Uterus (tissue), 4 donors: ENCODE measurements around the gene MICAL2. TPM values are rescaled to one million over a fixed set of nuclear protein-coding genes. Genes with fewer than 3 reads are reported as not detected.
A peak's percentile ranks its signal among the peaks of the same experiment; 100 is the strongest.

Experiments
- DNase-seq, 2 donors: peaks; one replicate each; pipeline ENCODE4 v3.0.0-alpha.2; 2019 to 2020
- H3K27ac ChIP-seq, 2 donors: fragments of 200-600 bp; sonication (generic); 1 replicate in 1 of 2; 2 replicates in 1 of 2; pipeline ENCODE4 v1.5.1; 2016 to 2018
- H3K27me3 ChIP-seq, 2 donors: fragments of 200-600 bp; sonication (generic); one replicate each; pipeline ENCODE4 v1.5.1; 2018 to 2019; ENCODE audit warnings: control low read depth in 1 of 2
- H3K36me3 ChIP-seq, 2 donors: fragments of 200-600 bp; sonication (generic); one replicate each; pipeline ENCODE4 v1.5.1; 2019; ENCODE audit warnings: control low read depth in 1 of 2
- H3K4me1 ChIP-seq, 2 donors: fragments of 200-600 bp; sonication (generic); one replicate each; pipeline ENCODE4 v1.5.1; 2018 to 2019; ENCODE audit warnings: control low read depth in 1 of 2
- H3K4me3 ChIP-seq, 2 donors: fragments of 200-600 bp; sonication (generic); 1 replicate in 1 of 2; 2 replicates in 1 of 2; pipeline ENCODE4 v1.5.1; 2018 to 2019; ENCODE audit warnings: mild to moderate bottlenecking in 1 of 2
- H3K9me3 ChIP-seq, 2 donors: fragments of 200-600 bp; sonication (generic); one replicate each; pipeline ENCODE4 v1.5.1; 2019; ENCODE audit warnings: control low read depth in 1 of 2
- POLR2A ChIP-seq, 2 donors: fragments of 450-650 bp; IDR thresholded peaks; one replicate each; pipeline ENCODE4 v1.6.1; 2016; ENCODE audit warnings: antibody characterized with exemption in 2 of 2, mild to moderate bottlenecking in 1 of 2, moderate library complexity in 1 of 2
- intact Hi-C: fragments of 100-400 bp; cut with DNase I; formaldehyde crosslinking; loops from one replicate; pipeline ENCODE4 v1.15.1; 2023; ENCODE audit warnings: low total_unique reads
- total RNA-seq, 4 donors: library from RNA; depleted of rRNA in 3 of 4; stranded (reverse); fragments of >200 nt in 3 of 4; gene quantifications; one replicate each; pipeline versions ENCODE4 v1.1.0 to v1.2.4, GENCODE V29; 2014 to 2023
- TF ChIP-seq, protein P1 (sequence below), 4 experiments: fragments of 200-600 bp in 2 of 4; fragments of 450-650 bp in 2 of 4; sonication (generic) in 2 of 4; IDR thresholded peaks; one replicate each; pipeline ENCODE4 v1.5.1; 2016 to 2019; ENCODE audit warnings: antibody characterized with exemption in 4 of 4, mild to moderate bottlenecking in 2 of 4, moderate library complexity in 1 of 4
- donor health status: DM: yes; HTN: yes; CAD: no.

Gene MICAL2
- total RNA-seq, 4 donors from 2014 or later, result 29.6 to 139 (median 53.1) TPM

GRCh38 chr11:12103411-12104225 lies 6.8 kb upstream of the MICAL2 start:
- Histone ChIP-seq H3K36me3 (no peaks in the 10 kb centered on the region), H3K27me3 (no peaks in the 10 kb centered on the region), H3K4me3 (no peak overlapping the region), H3K4me1 (no peaks in the 10 kb centered on the region), H3K9me3 (no peaks in the 10 kb centered on the region), H3K27ac (no peak overlapping the region)
- no peak for DNase-seq
- intact Hi-C loops, result no loop called here
- TF ChIP-seq, protein P1, sequence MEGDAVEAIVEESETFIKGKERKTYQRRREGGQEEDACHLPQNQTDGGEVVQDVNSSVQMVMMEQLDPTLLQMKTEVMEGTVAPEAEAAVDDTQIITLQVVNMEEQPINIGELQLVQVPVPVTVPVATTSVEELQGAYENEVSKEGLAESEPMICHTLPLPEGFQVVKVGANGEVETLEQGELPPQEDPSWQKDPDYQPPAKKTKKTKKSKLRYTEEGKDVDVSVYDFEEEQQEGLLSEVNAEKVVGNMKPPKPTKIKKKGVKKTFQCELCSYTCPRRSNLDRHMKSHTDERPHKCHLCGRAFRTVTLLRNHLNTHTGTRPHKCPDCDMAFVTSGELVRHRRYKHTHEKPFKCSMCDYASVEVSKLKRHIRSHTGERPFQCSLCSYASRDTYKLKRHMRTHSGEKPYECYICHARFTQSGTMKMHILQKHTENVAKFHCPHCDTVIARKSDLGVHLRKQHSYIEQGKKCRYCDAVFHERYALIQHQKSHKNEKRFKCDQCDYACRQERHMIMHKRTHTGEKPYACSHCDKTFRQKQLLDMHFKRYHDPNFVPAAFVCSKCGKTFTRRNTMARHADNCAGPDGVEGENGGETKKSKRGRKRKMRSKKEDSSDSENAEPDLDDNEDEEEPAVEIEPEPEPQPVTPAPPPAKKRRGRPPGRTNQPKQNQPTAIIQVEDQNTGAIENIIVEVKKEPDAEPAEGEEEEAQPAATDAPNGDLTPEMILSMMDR (IDR thresholded peaks at IDR 0.05), result no peak
- no peak for TF ChIP-seq POLR2A (IDR thresholded peaks at IDR 0.05)

- Histone ChIP-seq H3K27me3 (no peaks in the 10 kb centered on the region), H3K4me3 (no peak overlapping the region), H3K36me3 (no peaks in the 10 kb centered on the region), H3K9me3 (no peaks in the 10 kb centered on the region), H3K27ac (peak overlapping the region; percentile 66 to 82), H3K4me1 (no peaks in the 10 kb centered on the region)
- intact Hi-C loops, result no loop called here
- DNase-seq, result no peak
- no peak for TF ChIP-seq POLR2A (IDR thresholded peaks at IDR 0.05)
- TF ChIP-seq, protein P1 (IDR thresholded peaks at IDR 0.05), result no peak
Measured at GRCh38 chr11:12105471-12105870, 4.9 kb upstream of the MICAL2 start.

GRCh38 chr11:12106101-12106500 lies 4.3 kb upstream of the MICAL2 start:
- no peak for TF ChIP-seq POLR2A (IDR thresholded peaks at IDR 0.05)
- TF ChIP-seq, protein P1 (IDR thresholded peaks at IDR 0.05), result no peak
- intact Hi-C loops, result no loop called here
- no peaks in the 10 kb centered on the region for H3K36me3 ChIP-seq
- H3K9me3 ChIP-seq, result no peaks in the 10 kb centered on the region
- no peaks in the 10 kb centered on the region for H3K27me3 ChIP-seq
- DNase-seq, result no peak
- peak overlapping the region; percentile 66 to 82 for H3K27ac ChIP-seq
- H3K4me1 ChIP-seq, result no peaks in the 10 kb centered on the region
- H3K4me3 ChIP-seq, result no peak overlapping the region

GRCh38 chr11:12106501-12106900 lies 3.9 kb upstream of the MICAL2 start:
- Histone ChIP-seq H3K9me3 (no peaks in the 10 kb centered on the region), H3K4me1 (no peaks in the 10 kb centered on the region), H3K36me3 (no peaks in the 10 kb centered on the region), H3K4me3 (no peak overlapping the region), H3K27ac (peak overlapping the region; percentile 66 to 82), H3K27me3 (no peaks in the 10 kb centered on the region)
- intact Hi-C loops, result no loop called here
- DNase-seq, result no peak
- TF ChIP-seq, protein P1 (IDR thresholded peaks at IDR 0.05), result no peak
- TF ChIP-seq POLR2A (IDR thresholded peaks at IDR 0.05), result no peak

DNA sequence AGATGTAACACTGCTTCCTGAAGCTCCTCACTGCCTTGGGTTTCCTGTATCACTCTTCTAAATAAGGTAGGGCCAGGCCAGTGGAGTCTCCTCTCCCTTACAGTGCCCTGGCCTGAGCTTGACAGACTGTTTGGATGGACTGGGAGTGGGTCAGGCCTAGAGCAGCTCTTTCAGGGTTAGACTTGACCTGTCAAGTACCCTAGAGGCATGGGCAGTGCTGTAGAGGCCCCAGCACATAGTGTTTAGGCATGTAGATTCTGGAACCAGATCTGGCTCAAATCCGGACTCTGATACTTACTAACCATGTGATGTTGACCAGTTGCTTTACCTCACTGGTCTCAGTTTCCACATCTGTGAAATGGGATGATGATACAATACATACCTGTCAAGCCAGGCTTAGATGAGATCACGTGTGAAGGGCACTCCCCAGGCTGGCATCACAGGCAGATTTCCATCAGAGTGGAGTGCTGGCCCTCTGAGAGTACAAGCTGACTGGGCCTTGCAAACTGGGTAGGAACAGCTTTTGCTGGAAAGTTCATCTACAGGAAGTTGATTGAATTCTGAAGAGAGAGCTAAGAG lies 1.4 kb upstream of the MICAL2 start:
- TF ChIP-seq, protein P1 (IDR thresholded peaks at IDR 0.05), result no peak
- TF ChIP-seq POLR2A (IDR thresholded peaks at IDR 0.05), result no peak
- Histone ChIP-seq H3K9me3 (no peaks in the 10 kb centered on the region), H3K36me3 (no peaks in the 10 kb centered on the region), H3K4me3 (no peak overlapping the region), H3K27ac (peak overlapping the region; percentile 58 to 83), H3K4me1 (no peaks in the 10 kb centered on the region), H3K27me3 (no peaks in the 10 kb centered on the region)
- intact Hi-C loops, result no loop called here
- DNase-seq, result no peak
